IPS-NIHi7 (cell line): ENCODE results near the gene SLX4IP.

Source experiments
- DNase-seq: peaks from one replicate; pipeline ENCODE4 v3.0.0; 2012; ENCODE audit warnings: mixed read lengths; ENCODE audit errors: extremely low spot score

SLX4IP gene

DNA sequence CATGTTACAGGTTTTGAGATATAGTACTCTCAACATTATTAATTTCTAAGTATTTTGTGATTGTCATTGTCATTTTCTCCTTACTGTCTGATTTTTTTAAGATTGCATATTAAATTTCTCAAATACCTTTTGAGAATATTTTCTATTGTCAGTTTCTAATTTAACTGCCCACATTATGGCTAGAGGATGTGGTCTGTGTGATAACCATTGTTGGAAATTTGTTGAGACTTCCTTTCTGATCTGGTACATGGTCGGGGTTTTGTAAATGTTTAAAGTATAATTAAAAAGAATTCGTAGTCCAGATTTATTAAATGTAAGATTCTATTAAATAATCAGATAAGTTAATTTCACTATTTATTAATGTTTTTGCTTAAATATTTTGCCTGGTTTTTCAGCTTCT is 60.1 kb downstream of the SLX4IP start:
- DNase-seq = no peak

DNA sequence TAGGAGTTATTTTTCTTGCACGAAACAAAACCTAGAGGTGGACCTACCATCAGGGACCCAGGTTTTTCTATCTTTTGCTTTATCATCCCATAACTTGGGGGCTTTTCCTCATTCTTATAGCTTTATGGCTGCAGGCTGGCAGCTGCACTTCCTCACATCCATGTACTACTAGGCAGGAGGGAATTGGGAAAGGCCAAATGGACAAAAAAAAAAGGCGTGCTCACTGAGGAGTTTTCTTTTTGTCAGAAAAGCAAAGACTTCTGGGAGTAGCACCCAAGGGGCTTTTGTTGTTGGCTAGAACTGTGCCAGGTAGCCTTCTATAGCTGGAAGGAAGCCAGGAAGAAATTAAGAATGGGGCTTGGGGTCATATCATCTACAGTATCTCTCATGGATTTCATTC is 61.4 kb downstream of the SLX4IP start:
- no peak for DNase-seq

DNA sequence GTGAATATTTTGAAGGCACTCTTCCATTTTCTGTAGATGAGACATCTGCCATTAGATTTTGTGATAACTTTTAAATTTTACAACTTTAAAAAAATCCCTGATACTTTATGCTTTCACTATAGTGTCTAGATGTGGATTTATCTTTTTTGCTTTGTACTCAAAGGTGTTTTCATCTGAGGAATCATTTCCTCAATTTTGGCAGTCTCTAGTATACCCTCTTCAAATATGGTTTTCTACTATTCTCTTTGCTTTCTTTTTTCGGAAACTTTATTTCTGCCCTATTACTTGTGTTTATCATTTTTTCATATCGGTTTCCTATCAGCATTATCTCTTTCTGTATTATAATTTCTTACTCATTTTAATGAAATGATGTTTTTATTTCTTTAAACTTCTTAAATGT is 62.2 kb downstream of the SLX4IP start:
- no peak for DNase-seq

DNA sequence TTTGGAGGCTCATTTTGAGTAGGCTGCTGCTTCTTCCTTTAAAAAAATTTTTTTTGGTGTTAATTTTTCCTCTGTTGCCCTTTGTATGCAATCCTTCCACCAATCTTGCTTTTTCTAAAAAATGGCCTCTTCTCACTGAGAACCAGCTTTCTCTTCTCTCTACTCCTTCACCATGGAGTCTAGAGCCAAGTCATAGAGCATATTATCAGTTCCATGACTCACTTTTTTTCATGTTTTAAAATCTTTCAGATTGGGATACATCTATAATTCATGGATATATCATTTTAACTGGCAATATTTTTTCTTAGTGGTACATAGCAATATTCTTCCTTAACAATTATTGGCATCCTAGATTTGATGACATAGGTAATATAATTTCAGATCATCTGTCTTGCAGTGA is 62.7 kb downstream of the SLX4IP start:
- DNase-seq = no peak

DNA sequence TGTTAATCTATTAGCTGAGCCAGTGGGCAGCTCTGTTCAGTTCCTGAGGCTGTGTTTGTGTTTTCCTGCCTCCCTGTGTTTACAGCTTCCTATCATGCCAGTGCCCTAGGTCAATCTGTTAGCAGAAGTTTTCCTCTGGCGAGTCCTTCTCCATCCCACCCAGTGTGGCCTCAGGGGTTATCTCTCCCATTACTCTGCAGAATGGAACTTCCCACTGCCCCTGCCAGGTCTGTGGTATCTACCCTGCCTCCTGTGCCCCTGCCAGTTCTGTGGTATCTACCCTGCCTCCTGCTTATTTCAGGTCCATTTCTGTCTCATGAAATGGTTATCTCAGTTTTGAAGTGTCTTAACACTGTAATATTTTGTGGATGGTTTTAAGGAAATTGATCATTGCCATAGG is 63.1 kb downstream of the SLX4IP start:
- DNase-seq = no peak

DNA sequence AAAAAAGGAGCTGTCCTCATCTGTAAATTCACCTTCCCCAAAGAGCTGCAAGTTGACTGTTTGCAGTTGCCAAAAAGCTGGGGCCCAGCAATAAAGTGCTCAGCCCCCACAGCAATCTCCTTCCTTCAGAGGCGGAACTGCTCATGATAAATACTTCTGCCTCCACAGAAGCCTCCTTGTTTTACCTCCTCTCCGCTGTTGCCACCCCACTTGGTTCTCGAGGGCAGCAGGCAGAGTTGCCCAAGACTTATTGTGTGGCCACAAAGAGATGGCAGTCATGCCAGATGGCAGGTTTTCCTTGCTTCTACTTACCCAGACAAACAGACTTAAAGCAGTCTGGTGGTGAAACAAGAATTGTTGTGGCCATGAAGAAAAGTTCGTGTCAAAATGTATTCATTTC is 66.3 kb downstream of the SLX4IP start:
- DNase-seq = no peak

DNA sequence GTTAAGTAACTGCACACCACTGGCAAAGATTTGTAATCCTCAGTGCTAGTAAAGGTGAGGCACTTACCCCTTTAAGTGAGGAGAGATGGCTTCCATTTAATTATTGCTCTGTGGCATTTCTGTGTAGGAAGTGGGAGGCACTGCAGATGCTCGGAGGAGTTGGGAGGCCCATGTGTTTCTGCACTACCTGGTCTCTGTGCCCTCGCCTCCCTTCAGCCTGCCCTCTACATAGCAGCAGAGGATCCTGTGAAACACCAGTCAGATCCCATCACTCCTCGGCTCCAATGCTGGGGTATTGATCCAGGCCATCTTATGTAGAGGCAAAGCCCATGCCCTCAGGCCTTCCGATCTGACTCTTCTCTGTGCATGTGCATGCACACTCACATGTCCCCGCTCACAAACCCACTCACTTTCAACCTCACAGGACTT is 67.0 kb downstream of the SLX4IP start:
- DNase-seq = no peak

DNA sequence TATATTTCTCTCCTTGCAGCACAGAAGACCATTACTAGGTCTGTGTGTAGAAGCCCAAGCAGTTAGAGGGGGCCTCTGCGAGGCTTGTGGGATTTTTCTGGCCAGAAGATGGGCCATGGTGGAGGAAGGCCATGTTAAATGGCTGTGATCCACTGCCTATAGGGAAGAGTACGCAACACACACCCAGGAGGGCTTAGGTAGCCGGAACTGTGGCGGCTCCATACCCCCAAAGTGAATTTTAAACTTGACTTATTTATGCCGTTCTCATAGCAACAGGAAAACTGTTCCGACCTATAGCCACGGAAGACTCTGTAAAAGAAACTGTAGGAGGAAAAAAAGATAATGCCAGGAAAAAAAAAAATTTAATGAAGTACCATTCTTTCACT is 69.5 kb downstream of the SLX4IP start:
- no peak for DNase-seq

DNA sequence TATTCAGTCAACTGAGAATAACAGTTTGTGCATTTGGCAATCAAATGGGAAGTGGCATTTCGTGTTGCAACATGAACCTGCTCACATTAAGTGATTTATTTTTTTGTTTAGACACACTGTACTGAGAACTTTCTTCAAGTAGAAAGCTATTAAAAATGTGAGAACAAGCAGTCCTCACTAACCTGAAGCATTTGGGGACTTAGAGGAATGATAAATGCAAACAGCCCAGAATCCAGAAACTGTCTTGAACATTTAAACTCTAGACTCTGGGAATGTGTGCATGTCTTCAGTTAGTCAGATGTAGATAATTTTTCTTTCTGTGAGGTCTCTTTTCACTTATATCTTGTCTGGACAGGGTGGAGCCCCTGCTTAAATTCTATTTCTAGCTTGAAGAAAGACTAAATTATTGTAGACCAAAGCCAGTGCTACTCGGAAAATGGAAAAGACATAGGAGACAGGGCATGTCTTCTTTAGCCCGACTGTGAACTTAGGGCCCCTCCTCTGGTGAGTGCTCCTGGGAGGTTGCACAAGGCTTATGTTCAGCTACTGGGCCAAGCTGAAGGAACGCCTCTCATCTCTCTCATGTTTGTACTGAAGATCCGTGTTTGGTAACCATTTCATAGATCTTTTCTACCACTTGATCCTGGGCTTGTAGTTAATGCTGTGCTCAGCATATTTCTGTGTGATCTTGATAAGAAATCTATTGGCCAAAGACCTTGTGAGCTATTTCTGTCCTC is 70.1 kb downstream of the SLX4IP start:
- DNase-seq = no peak

DNA sequence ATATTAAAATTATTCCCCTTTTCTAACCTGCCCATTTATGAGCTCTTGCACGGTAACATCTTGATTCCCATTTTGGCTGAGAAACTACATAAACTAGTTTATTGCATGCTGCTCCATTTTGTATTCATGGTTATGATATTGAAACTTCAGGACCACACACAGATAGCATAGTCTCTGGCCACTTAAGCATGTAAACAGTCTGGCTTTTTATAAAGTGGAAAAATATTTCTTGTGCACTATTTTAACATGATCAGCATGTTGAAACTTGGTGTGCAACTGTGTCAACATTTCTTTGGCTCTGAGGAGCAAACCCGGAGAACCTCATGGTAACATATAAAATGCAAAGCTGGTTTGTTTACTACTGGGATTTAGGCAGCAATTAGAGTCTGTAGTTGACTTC is 70.7 kb downstream of the SLX4IP start:
- DNase-seq = no peak

DNA sequence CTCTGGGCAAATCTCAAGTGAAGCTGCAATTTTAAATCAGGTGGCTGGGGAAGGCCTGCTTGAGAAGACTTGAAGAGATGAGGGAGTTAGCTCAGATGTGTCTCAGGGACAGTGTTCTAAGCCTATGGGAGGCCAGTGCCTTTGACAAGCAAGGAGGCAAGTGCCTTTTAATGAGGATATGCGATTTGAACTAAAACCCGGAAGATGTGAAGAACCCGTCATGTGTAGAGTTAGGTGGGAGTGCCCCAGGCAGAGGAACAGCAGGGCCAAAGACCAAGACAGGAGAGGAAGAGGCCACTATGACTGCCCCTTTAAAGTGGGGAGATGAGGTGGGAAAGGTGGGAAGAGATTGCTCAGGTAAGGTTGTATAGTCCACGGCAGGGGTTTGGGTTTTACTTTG is 71.9 kb downstream of the SLX4IP start:
- no peak for DNase-seq

DNA sequence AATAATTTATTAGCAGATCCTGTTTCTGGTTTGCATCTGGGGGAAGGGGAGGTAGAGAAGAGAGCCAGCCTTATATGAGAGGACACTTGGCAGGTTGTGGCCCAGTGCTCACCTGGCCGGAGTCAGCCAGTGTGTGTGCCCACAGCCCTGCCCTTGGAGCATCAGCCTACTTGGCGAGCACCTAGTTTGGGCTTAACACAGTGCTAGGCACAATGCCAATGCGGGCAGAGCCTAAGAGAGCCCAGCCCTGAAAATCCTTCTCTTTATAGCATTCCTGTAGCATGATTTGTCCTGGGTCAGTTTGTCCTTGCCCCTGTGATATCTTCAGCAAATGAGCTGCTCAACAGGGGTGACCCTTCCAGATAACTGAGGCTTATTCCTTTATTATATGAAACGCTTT is 73.0 kb downstream of the SLX4IP start:
- DNase-seq = no peak

DNA sequence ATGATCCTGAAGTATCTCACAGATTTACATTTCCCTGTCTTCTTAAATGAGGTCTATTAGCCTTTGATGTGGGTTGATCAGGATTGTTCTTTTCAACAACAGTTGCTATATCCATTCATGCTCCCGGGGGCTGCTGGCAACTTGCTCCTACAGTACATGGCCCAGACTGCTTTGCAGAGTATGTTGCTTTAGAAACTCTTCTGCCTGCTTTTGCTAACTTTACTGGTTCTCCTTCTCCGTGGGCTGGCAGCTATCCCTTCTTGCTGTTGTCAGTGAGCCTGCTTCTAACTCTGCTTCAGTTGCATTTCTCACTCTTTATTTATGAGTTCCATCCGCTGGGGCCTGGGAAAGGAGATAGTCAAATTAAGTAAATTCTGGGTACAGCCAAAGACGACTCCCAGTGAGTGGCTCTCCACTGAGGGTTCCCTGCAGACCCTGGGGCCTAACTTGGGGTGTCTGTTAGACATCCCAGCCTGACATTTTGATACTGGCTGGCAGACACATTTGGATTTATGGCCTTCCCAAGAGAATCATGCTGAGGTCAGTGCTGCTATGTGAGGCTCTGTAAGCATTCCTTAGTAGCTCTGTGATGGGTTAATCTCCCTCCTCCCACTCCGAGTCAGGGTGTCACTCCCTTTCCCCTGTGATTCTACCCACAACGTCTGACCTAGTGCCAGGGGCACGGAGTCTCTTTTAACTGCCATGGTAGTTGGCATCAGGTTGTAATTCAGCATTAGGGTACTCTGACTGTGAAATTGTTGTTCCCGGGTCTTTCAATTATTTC is 73.6 kb downstream of the SLX4IP start:
- no peak for DNase-seq

DNA sequence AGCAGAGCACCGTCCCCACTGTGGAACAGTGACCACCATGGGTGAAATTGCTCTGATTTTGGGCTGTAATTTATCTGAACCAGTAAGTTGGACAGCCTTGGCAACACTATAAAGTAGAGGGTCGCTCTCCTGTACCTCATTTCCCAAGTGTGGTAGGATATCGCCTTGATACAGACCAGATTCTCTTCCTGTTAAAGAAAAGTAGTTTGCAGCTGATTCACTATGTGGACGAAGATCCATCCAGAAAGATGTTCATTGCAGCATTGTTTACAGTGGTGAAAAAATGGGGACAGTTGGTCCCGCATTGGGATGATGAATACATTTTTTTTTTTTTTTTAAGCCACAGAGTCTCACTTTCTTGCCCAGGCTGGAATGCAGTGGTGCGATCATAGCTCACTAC is 74.3 kb downstream of the SLX4IP start:
- no peak for DNase-seq

DNA sequence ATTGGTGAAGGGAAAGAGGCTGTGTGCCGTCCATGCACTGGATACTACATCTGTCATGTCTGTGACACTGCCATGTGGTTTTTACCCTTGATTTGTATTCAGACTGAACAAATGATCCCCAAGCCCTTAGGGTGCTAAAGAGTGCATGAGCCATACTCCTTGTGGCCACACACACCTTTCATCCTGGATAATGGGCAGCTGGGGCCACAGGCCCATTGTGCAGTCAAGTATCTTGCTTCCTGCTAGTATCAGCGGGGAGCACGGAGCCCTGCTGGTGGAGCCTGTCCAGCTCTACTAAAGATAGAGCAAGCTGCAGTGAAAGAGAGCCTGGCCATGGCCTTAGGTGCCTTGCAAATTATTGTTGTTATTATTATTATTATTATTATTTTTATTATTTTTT is 75.1 kb downstream of the SLX4IP start:
- DNase-seq = no peak

DNA sequence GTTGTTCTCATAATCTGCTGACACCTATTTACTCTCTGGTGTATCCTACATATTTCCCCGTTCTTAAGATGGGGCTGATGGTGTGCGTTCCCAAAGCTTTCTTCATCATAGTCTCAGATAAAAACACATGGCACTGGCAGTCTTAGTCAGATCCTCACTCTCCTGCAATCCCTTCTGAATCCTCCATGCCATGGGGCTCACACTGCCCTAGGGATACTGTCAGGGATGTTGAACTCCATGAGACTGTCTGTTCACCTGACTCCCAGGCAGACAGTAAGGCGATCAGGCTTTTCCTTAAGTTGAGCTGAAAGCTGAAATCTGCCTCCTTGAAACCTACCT is 76.0 kb downstream of the SLX4IP start:
- no peak for DNase-seq

DNA sequence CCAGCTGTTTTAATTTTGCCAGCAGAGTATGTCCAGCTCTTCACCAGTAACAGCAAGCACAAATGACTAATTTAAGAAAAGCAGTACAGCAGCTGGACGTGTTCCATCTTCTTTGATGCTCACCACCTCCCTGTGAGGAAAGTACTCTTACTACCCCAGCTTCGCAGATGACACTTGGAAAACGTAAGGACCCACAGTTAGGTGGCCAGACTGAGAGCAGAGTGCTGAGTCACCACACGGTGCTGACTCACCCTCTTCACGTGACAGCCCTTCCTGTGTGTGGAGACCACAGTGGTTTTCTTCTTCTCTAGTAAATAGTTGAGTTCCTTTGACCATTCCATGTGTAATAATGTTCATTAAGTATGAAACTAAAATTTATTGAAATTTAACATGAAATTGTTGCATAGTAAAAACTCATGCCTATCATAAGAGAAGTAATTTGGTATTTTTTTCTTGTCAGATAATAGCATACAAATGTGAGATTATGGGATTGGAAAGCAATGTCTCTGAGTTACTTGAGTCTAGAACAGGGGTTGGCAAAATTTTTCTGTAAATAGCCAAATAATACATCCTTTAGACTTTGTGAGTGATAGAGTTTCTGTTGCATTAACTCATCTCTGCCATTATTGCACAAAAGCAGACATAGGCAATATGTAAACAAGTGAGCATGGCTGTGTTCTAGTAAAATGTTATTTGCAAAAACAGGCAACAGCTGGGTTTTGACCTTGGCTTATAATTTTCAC is 76.6 kb downstream of the SLX4IP start:
- peak; percentile 71 for DNase-seq

DNA sequence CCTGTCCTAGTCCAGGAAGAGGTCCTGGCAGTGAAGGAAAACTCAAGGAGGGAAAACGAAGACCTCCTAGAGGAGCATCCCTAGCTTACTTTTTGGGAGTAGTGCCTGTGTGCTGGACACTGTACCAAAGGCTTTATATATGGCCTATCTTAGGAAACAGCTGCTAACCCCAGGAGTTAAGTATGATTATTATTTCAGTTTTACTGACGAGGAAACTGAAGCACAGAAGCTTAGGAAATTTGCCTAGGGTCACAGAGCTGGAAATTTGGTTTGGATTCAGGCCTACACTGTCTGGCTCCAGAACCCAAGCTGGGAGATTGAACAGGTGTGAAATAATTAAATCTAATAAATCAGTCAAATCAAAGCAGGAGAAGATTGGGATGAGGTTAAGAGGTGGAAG is 78.0 kb downstream of the SLX4IP start:
- DNase-seq = no peak

DNA sequence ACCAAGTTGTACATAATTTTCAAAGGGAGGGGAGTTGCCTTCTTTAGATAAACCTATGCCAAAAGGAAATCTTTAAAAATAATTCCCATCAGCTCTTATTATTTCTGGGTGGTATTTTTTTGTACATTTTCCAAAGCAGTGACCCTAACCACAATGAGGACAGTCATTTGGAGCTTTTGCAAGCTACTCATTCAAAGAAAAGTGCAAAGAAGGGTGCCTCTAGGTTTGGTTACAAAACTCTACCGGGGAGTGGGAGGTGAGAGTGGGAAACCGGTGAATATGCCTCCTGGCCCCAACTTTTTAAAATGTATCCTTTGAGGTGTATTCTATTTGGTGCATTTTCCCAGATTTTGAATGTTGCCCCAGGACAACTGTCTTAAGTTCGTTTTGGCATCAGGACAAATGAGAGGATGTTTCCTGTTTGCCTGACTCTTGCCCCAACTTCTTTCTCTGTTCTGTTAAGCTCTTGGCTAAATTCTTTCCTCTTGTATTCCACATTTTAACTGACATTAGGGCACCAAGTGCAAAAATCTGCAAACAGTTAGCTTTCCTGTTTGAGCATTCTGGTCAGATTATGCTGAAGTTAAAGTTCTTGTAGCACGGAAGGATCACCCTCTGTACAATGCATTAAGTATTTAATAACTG is 78.9 kb downstream of the SLX4IP start:
- DNase-seq = no peak

DNA sequence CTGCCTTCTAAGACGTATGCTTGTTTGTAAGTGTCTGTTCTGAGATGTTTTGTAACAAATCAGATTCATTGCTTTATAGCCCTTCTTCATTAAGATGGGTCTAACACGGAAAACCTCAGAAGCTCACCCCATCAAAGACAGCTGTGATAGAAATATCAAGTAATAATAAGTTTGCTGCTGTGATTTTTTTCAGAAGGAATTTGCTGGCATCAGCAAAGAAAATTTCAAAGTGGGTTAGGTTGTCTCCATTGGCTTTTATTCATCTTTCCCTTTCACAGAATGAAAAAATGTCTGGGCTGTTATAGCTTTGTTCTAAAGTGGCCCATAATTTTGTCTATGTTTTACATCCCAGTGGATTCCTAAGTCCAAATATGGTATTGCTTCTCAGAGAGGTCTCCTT is 81.4 kb downstream of the SLX4IP start:
- DNase-seq = no peak

DNA sequence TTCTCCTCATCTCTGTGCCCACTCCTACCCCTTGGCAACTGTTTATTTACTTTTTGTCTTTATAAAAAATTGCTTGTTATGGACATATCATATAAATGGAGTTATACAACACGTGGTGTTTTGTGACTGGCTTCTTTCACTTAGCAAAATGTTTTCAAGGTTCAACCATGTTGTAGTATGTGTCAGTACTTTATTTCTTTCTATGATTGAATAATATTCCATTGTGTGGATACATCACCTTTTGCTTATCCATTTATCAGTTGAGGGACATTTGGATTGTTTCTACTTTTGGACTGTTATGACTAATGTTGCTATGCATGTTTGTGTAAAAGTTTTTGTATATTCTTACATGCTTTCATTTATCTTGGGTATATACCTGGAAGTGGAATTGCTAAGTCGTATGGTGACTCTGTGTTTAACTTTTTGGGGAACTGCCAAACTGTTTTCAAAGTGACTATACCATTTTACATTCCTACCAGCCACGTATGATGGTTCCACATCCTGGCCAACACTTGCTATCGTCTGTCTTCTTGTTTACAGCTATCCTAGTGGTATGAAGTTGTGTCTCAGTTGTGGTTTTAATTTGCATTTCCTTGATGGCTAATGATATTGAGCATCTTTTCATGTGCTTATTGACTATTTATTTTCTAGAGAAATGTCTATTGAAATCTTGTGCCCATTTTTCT is 84.4 kb downstream of the SLX4IP start:
- no peak for DNase-seq

DNA sequence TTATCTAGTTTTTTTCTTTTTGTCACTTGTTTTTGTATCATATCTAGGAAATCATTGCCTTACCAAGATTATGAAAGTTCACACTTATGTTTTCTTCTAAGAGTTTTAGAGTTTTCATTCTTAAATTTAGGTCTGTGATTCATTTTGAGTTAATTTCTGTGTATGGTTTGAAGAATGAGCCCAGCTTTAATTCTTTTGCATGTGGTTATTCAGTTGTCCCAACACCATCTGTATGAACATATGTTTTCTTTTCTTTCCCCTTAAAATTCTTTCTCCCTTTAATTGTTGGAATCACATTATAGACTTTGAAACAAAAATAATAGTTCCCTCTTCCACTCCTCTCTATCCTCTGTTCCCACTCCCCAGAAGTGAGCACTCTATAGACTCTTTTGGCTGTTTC is 85.4 kb downstream of the SLX4IP start:
- no peak for DNase-seq
